ENCODE results near the gene CDH23. TPM values are rescaled to one million over a fixed set of nuclear protein-coding genes. Genes with fewer than 3 reads are reported as not detected.

The CDH23 gene
- total and polyA plus RNA-seq, 2 of the 8 experiments (the other 6 are each of a cell fraction or from before 2014, with no cell fraction given), result 1.9 to 4.9 TPM

DNA sequence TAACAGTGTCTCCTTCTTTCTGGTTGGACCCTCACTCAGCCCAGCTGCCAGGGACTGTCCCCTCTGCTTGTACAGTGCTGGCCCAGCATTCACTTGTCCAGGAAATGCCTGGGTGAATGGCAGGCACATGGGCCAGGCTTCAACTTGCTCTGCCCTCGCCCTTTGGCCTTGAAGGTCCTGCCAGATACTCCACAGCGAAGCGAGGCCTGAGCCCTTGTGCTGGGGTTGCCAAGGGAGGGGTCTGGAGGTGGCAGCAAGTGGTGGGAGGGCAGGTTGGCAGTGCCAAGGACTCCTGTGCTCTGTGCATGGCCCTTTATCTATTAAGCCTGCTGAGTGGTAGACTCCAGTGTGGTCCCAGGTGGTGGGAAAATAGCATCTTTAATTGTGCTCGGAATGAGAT lies 75.7 kb downstream of the CDH23 start:
- DNase-seq (ENCODE audit: low read depth in 1 of 2, low spot score in 2 of 2) (no peak), FAIRE-seq (no peak)
- H3K9ac ChIP-seq (replicated peaks in 1 of 4; ENCODE audit: extremely low read depth in 1 of 4, low read depth in 3 of 4, low read length in 3 of 4), result no peak overlapping the region
- no peak overlapping the region for H3K56ac ChIP-seq (replicated peaks; ENCODE audit: insufficient read length, low read depth, low read length)
- H3K79me2 ChIP-seq (ENCODE audit: control insufficient read depth in 1 of 2, insufficient read depth in 2 of 2, low read length in 2 of 2), result no peaks in the 10 kb centered on the region
- H2AFZ ChIP-seq (ENCODE audit: low read length), result no peak overlapping the region
- H2AK5ac ChIP-seq (ENCODE audit: low read depth, low read length), result no peak overlapping the region
- H2BK15ac ChIP-seq (ENCODE audit: low read length), result 0 out of 2 replicates have a peak overlapping the region, but pooled peaks have one; percentile 61
- CTCF ChIA-PET (ENCODE audit: partially characterized antibody), result interaction anchor here (0.7 to 2.1 kb wide), 9 partner anchors 11 to 158 kb away, joined by 3 to 8 read pairs (median 4); no protein-coding TSS in a partner anchor
- H3K23ac ChIP-seq (ENCODE audit: insufficient read length), result no peak overlapping the region
- H4K20me1 ChIP-seq (replicated peaks in 1 of 2; ENCODE audit: control insufficient read depth in 1 of 2, insufficient read depth in 2 of 2, low read length in 2 of 2), result peaks cover 0 to under 1% of the 10 kb centered on the region in 2 experiments
- H3K4me2 ChIP-seq (ENCODE audit: insufficient read depth in 1 of 2, low read depth in 2 of 2, low read length in 2 of 2), result no peak overlapping the region
- no peaks in the 10 kb centered on the region for H3K36me3 ChIP-seq (ENCODE audit: control insufficient read depth in 2 of 4, insufficient read depth in 4 of 4, low read length in 3 of 4)
- no peaks in the 10 kb centered on the region; the same call in 1 of the 2 replicates for H3K23me2 ChIP-seq (ENCODE audit: low read depth, low read length)
- H4K5ac ChIP-seq (ENCODE audit: insufficient read length, low read depth, low read length), result no peak overlapping the region
- peak overlapping the region; percentile 29; the same call in 1 of the 2 replicates for H4K8ac ChIP-seq (ENCODE audit: extremely low read depth, insufficient read depth, low read length)
- POLR2A ChIA-PET (ENCODE audit: partially characterized antibody), result no interaction called here
- H2BK12ac ChIP-seq (ENCODE audit: low read depth, low read length), result no peak overlapping the region
- no peak overlapping the region for H3K27ac ChIP-seq (ENCODE audit: low read depth, low read length)
- no peak overlapping the region for H3K18ac ChIP-seq (ENCODE audit: extremely low read depth, low read length)
- WGBS, 2 experiments (ENCODE audit: extremely low coverage in 1 of 2, insufficient coverage in 1 of 2, insufficient read length in 1 of 2, insufficient replicate concordance in 2 of 2, low coverage in 1 of 2, low lambda C conversion rate in 2 of 2, missing lambda C conversion rate in 1 of 2), result 95% methylated on average over 3 of the region's 4 CpGs; no CpG with 5 or more reads in 1 of the 2 experiments
- H2BK5ac ChIP-seq (ENCODE audit: low read depth, low read length), result no peak overlapping the region
- H2BK20ac ChIP-seq (ENCODE audit: low read length), result no peak overlapping the region
- no peaks in the 10 kb centered on the region for H3K9me3 ChIP-seq (ENCODE audit: insufficient read depth in 2 of 2, low read depth in 1 of 2, low read length in 1 of 2)
- H3K14ac ChIP-seq (ENCODE audit: insufficient read length), result no peak overlapping the region
- H3K4ac ChIP-seq (replicated peaks; ENCODE audit: insufficient read length, low read depth, low read length), result no peak overlapping the region
- no peak overlapping the region for H4K91ac ChIP-seq (replicated peaks; ENCODE audit: insufficient read length, low read length)
- H3K79me1 ChIP-seq (ENCODE audit: low read depth, low read length), result no peaks in the 10 kb centered on the region
- no peak overlapping the region for H3K4me3 ChIP-seq (ENCODE audit: extremely low read depth in 1 of 4, insufficient read depth in 2 of 4, low read depth in 3 of 4, low read length in 4 of 4)
- H2BK120ac ChIP-seq (replicated peaks; ENCODE audit: low read depth, low read length), result no peak overlapping the region
- peaks cover 0 to 14% (median 6%) of the 10 kb centered on the region in 4 experiments; a peak in 6 of 7 replicates for H3K4me1 ChIP-seq (replicated peaks in 1 of 4; ENCODE audit: control insufficient read depth in 3 of 4, insufficient read depth in 4 of 4, low read length in 3 of 4)
- H3K27me3 ChIP-seq (replicated peaks in 1 of 4; ENCODE audit: control insufficient read depth in 3 of 4, extremely low read depth in 1 of 4, insufficient read depth in 3 of 4, low read length in 3 of 4), result no peaks in the 10 kb centered on the region
- TF ChIP-seq KDM5A (IDR thresholded peaks at IDR 0.05; ENCODE audit: low read length) (no peak), SIX5 (IDR thresholded peaks at IDR 0.05; ENCODE audit: low read depth, low read length) (no peak), EGR1 (IDR thresholded peaks at IDR 0.05; ENCODE audit: borderline replicate concordance, low read depth, low read length) (no peak), ZNF274 (IDR thresholded peaks at IDR 0.05; ENCODE audit: borderline replicate concordance, extremely low read depth, low read length) (no peak), FOSL1 (IDR thresholded peaks at IDR 0.05; ENCODE audit: insufficient read depth, low read depth, low read length) (no peak), RFX5 (IDR thresholded peaks at IDR 0.05; ENCODE audit: borderline replicate concordance, low read depth, low read length) (no peak), BCL11A (IDR thresholded peaks at IDR 0.05; ENCODE audit: low read depth in 2 of 2, low read length in 2 of 2) (no peak), POU5F1 (IDR thresholded peaks at IDR 0.05; ENCODE audit: low read depth, low read length) (no peak), HDAC6 (IDR thresholded peaks at IDR 0.05; ENCODE audit: low read depth, low read length) (no peak), CHD2 (IDR thresholded peaks at IDR 0.05; ENCODE audit: low read length) (no peak), NRF1 (IDR thresholded peaks at IDR 0.05; ENCODE audit: low read depth, low read length) (no peak), POLR2AphosphoS5 (IDR thresholded peaks at IDR 0.05; ENCODE audit: low read depth, low read length) (no peak), CEBPB (IDR thresholded peaks at IDR 0.05; ENCODE audit: low read depth, low read length) (no peak), POLR2A (IDR thresholded peaks at IDR 0.05; ENCODE audit: control extremely low read depth in 1 of 2, low read depth in 2 of 2, low read length in 2 of 2) (no peak), TBP (IDR thresholded peaks at IDR 0.05; ENCODE audit: low read depth, low read length) (no peak), CTBP2 (IDR thresholded peaks at IDR 0.05; ENCODE audit: borderline replicate concordance, insufficient read depth, insufficient read length, low read length) (no peak), CREB1 (IDR thresholded peaks at IDR 0.05) (no peak)
